Fibroblast of villous mesenchyme (primary cell): Measurements from ENCODE around the gene ARHGEF28. TPM values are rescaled to one million over a fixed set of nuclear protein-coding genes. Genes with fewer than 3 reads are reported as not detected.

Source experiments
- DNase-seq: peaks from one replicate; pipeline ENCODE4 v3.0.0-alpha.2; 2010; ENCODE audit warnings: low read depth
- H3K4me3 ChIP-seq: 2 replicates; pipeline ENCODE4 v1.5.1; 2011; ENCODE audit warnings: low read depth, mild to moderate bottlenecking, low read length
- total RNA-seq: library from RNA; depleted of rRNA; stranded (reverse); fragments of >200 nt; gene quantifications from 2 replicates; pipeline ENCODE4 v1.2.3, GENCODE V29; 2012
- TF ChIP-seq, protein P1 (sequence below): IDR thresholded peaks from 2 replicates; pipeline ENCODE4 v1.5.1; 2012; ENCODE audit warnings: low read depth, mild to moderate bottlenecking, low read length; ENCODE audit not compliant: insufficient read depth

The ARHGEF28 gene
- total RNA-seq, 1 donor = 40.2 TPM

DNA sequence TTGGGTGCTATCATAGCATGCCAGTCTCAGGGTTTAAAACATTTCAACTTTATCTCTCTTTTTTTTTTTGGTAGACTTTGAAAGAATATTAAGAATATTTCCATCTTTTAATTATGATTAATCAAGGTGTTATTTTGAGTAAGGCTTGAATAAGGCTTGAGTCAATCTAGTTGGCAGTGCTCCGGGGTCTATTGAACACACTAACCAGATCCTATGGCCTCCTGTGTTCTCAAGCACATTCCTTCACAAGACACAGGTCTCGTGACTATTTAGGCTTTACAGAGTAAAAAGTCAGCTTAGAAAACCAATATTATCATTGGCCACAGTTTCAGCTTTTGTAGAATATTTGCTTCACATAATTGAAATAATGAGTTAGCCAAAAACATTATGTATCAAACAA, 151.2 kb downstream of the ARHGEF28 start:
- H3K4me3 ChIP-seq = no peak overlapping the region
- TF ChIP-seq, protein P1, sequence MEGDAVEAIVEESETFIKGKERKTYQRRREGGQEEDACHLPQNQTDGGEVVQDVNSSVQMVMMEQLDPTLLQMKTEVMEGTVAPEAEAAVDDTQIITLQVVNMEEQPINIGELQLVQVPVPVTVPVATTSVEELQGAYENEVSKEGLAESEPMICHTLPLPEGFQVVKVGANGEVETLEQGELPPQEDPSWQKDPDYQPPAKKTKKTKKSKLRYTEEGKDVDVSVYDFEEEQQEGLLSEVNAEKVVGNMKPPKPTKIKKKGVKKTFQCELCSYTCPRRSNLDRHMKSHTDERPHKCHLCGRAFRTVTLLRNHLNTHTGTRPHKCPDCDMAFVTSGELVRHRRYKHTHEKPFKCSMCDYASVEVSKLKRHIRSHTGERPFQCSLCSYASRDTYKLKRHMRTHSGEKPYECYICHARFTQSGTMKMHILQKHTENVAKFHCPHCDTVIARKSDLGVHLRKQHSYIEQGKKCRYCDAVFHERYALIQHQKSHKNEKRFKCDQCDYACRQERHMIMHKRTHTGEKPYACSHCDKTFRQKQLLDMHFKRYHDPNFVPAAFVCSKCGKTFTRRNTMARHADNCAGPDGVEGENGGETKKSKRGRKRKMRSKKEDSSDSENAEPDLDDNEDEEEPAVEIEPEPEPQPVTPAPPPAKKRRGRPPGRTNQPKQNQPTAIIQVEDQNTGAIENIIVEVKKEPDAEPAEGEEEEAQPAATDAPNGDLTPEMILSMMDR = no peak
- no peak for DNase-seq

DNA sequence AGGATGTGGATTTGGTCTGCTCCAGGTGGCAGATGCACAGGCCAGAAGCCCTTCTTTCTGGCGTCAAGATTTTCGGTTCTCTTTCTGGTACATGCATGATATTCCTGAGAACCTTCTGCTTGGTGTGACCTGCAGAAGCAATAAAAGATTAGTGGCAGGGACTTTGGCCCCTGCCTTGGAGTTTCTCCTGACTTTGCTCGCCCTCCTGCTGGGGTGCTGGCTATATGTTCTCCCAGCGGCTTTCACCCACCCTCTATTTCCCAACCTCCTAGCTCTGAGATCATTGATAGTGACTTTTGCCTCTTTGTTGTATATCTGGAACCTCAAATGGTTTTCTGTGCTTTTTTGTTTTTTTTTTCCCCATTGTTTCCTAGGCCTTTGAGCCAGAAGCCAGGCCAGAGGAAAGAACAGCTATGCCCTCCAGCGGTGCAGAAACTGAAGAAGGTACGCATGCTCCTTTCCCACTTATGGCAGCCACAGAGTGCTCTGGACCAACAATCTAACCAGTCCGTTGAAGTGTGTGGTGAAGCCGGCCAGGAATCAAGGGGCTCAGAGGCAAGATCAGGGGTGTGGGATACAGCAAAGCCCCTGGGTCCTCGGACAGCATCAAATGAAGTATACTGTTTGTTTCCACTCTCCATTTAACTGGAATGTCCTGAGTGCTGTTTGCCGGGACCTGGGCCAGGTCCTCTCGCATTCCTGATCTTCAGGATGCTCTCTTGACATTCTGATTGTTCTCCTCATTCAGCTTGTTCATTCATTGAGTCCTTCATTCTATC, 154.5 kb downstream of the ARHGEF28 start:
- DNase-seq = no peak
- TF ChIP-seq, protein P1 = no peak
- H3K4me3 ChIP-seq = no peak overlapping the region

DNA sequence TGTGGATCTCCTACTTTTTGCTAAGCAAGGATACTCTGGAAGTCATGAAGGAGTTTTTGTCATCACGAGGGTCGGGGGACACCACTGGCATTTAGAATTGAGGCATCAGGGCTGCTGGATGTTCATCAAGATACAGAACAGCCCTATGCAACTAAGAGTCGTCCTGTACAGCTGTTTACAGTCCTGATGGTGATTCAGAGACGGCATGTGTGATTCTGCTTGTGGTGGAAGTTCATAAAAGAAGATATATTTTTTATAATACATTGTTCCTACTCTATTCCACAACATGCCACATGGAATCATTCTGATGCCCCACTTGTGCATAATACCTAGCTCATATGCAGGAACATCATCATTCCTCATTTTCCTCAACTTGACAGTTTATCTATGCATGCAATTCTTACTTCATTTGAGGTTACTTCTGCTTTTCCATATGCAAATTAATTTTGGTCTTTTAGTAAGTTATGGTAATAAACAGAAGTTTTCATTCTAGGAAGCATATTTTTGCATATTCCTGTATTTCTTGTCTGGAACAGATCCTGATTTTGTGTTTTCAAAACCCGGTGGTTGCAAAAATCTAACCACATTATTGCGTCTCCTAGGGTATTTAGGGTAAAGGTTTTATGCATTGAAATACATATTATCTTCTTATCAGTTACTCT, 155.2 kb downstream of the ARHGEF28 start:
- H3K4me3 ChIP-seq = no peak overlapping the region
- DNase-seq = no peak
- TF ChIP-seq, protein P1 = no peak

DNA sequence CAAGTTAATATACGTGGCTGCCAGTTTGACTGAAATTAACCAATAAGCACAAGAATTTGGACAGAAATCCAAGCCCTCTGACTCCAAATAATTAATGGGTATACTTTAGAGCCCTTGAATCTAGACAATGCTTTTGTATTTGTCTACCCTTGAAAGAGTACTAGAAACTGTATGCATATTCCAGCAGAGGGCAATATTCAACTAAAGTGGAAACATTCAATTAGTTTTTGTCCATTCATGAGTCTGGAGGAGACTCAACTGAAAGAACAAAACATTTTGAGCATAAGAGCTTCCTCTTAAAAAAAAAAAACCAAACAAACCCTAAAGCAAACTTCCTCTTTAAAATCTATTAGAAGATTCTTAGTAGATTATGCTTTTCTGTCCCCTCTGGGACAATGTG, 157.8 kb downstream of the ARHGEF28 start:
- no peak for DNase-seq
- TF ChIP-seq, protein P1 = peak; percentile 36
- H3K4me3 ChIP-seq = no peak overlapping the region

DNA sequence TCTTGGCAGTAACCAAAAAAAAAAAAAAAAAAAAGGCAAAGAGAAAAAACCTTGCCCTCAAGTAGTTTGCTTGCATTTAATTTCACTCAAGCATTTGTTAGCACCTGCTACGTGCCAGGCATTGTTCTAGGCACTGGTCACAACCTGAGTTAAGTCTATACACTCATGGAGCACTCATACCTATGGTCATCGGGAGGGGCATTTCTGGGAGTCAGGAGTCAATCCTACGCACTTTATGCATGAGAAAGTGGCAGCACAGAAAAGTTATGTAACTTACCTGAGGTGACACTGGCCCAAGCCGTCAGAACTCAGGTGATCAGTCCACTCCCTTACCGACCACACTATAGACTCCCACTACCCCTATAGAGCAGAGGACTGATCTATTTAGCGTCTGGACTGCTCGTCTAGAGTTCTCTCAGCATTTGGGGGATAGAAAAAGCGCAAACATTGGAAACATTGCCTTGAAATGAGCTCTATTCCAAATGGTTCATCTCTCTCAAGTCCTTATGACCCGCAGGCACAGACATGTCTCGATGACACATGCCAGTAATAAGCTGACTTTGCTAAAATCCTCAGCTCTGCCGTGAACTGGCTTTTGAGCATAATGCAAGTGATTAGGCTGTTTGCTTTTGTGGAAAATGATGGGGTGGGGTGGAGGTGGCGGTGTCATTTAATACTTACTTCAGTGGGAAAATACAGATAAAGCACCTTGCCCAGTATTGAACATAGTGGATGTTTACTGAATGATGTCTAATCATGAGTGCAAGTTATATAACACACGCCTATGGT, 160.2 kb downstream of the ARHGEF28 start:
- no peak for DNase-seq
- TF ChIP-seq, protein P1 = no peak
- H3K4me3 ChIP-seq = no peak overlapping the region

DNA sequence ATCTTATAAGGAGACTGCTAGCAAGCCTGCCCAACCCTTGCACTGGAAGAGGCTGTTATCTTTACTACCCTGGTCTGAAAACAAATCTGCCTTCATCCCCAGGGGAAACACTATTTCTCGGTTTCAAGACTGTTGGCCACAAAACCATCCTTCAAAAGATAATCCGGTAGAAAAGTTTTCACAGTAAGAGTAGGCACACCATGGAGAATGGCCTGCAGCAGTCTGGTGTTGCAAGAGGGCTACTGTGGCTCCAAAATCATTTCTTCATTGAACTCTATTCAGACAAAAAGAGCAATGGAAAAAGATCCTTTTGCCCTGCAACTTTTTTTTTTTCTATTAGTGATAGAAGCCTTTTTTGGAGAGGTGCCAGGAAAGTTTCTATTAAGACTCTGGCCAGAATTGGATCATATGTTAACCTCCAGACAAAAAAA, 163.9 kb downstream of the ARHGEF28 start:
- no peak overlapping the region for H3K4me3 ChIP-seq
- TF ChIP-seq, protein P1 = no peak
- DNase-seq = peak; percentile 69
